ENCODE measurements around the gene GPR78.

Gene GPR78

GRCh38 chr4:8595237-8596087, 15.3 kb downstream of the GPR78 start:
- DNase-seq (ENCODE audit: low spot score) = no peak
- Histone ChIP-seq H3K27ac (no peak overlapping the region), H3K4me3 (no peak overlapping the region)
- TF ChIP-seq CTCF (IDR thresholded peaks at IDR 0.05) = no peak

DNA sequence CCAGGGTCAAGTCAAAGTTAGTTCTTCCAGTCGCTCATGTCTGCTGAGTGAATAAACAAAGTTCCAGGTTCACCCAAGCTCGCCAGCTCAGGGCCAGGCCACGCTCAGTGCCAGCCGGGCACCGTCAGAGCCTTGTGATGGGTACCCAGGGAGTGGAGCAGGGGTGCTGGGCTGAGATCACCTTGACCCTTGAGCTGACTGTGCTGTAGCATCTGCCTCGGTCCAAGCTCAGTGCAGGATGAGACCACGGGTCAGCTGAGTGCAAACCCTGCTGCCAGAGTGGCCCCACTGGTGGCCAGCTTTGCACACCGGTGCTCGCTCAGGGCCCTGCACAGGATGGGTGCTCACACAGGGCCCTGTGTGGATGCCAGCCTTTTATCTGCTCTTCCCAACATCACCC, 16.7 kb downstream of the GPR78 start:
- H3K27ac ChIP-seq = no peak overlapping the region

DNA sequence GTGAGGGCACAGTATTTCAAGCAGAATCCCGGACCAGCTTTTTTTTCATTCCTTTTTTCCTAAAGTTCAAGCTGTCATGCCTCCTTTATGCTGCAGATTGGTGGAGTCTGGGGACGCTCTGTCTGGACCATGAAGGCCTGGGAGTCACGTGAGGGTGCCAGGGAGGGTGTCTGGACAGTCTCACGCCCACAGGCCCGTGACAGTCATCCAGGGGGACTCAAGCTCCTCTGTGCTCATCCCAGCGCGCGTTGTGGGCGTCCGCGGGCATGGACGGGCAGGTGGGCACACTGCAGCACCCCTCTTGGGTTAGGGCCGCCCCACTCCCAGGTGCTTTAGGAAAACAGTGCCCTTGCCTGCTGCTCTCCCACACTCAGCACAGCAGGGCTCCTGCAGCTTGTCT, 17.1 kb downstream of the GPR78 start:
- no peak for DNase-seq (ENCODE audit: low spot score)
- H3K4me3 ChIP-seq = no peak overlapping the region
- H3K27ac ChIP-seq = no peak overlapping the region
- TF ChIP-seq CTCF (IDR thresholded peaks at IDR 0.05) = no peak

More for the DNA sequence above, 16.7 kb downstream of the GPR78 start:
- no peak for TF ChIP-seq CTCF (IDR thresholded peaks at IDR 0.05)
- H3K4me3 ChIP-seq = no peak overlapping the region
- no peak for DNase-seq (ENCODE audit: low spot score)

DNA sequence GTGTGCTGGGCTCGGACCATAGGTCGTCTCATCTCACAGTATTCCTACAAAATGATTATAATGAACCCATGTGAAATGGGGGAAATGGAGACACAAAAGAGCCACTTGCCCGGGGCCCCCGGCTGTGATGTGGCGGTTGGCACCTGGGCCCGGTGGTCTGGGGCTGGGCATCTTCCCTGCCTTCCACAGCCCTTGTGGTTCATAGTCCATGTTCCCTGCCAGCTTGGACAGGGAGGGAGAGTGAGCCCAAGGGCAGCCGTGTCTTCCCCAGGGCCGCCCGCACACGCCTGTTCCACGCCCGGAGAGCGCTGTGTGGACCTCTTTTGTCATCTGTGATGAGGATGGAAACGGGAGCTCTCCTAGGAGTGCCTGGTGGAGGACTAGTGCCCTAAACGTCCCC, 17.6 kb downstream of the GPR78 start:
- no peak for TF ChIP-seq CTCF (IDR thresholded peaks at IDR 0.05)
- no peak overlapping the region for H3K27ac ChIP-seq
- DNase-seq (ENCODE audit: low spot score) = no peak
- H3K4me3 ChIP-seq = no peak overlapping the region

- no peak overlapping the region for H3K27ac ChIP-seq
- no peak for DNase-seq (ENCODE audit: low spot score)
Observed at GRCh38 chr4:8598391-8599090, 18.3 kb downstream of the GPR78 start.

GRCh38 chr4:8599091-8599460, 18.9 kb downstream of the GPR78 start:
- H3K4me3 ChIP-seq = no peak overlapping the region
- no peak for DNase-seq (ENCODE audit: low spot score)
- no peak for TF ChIP-seq CTCF (IDR thresholded peaks at IDR 0.05)
- no peak overlapping the region for H3K27ac ChIP-seq

More at GRCh38 chr4:8598391-8599090, 18.3 kb downstream of the GPR78 start:
- H3K4me3 ChIP-seq = no peak overlapping the region
- TF ChIP-seq CTCF (IDR thresholded peaks at IDR 0.05) = no peak

- no peak for DNase-seq (ENCODE audit: low spot score)
- Histone ChIP-seq H3K27ac (no peak overlapping the region), H3K4me3 (no peak overlapping the region)
- TF ChIP-seq CTCF (IDR thresholded peaks at IDR 0.05) = no peak
Observed at GRCh38 chr4:8599657-8600056, 19.5 kb downstream of the GPR78 start.
